Nephron (organoid): ENCODE measurements around the gene FSD1.
A peak's percentile ranks its signal among the peaks of the same experiment; 100 is the strongest.
"Not testable (repeated sequence)": the region's sequence is repeated elsewhere in the genome, so short reads cannot be mapped to it uniquely, and the experiment has no call there.

ENCODE experiments used
- H3K27ac Mint-ChIP-seq, 3 experiments: 2 replicates each; pipeline ENCODE4 v1.8.0; 2020; ENCODE audit warnings: mixed read lengths in 3 of 3, mild to moderate bottlenecking in 2 of 3, moderate library complexity in 1 of 3
- H3K27me3 Mint-ChIP-seq: 2 replicates; pipeline ENCODE4 v1.8.0; 2021; ENCODE audit warnings: low read depth, mild to moderate bottlenecking, moderate library complexity, mixed read lengths
- H3K36me3 Mint-ChIP-seq: 2 replicates; pipeline ENCODE4 v1.8.0; 2020; ENCODE audit warnings: low read depth, mixed read lengths
- H3K4me1 Mint-ChIP-seq: 2 replicates; pipeline ENCODE4 v1.8.0; 2020; ENCODE audit warnings: mixed read lengths
- H3K4me3 Mint-ChIP-seq, 3 experiments: 2 replicates each; pipeline ENCODE4 v1.8.0; 2020; ENCODE audit warnings: mild to moderate bottlenecking in 3 of 3, mixed read lengths in 3 of 3, moderate library complexity in 2 of 3
- H3K9me3 Mint-ChIP-seq: 2 replicates; pipeline ENCODE4 v1.8.0; 2020; ENCODE audit warnings: mixed read lengths
- TF ChIP-seq, protein P1 (sequence below), 3 experiments: fragments of 200-600 bp; sonication (generic); IDR thresholded peaks; one replicate each; pipeline ENCODE4 v1.5.0; 2021; ENCODE audit warnings: antibody characterized with exemption in 3 of 3; ENCODE audit not compliant: unreplicated experiment in 3 of 3

Gene FSD1

GRCh38 chr19:4343370-4344307 is 39.2 kb downstream of the FSD1 start, which contains the start of gene MPND:
TSS of gene MPND (plus strand) at chr19:4343562. CDS start at chr19:4343594, 32 bp downstream.
- H3K9me3 Mint-ChIP-seq: no peaks in the 10 kb centered on the region
- H3K4me3 Mint-ChIP-seq: peak within 1 kb of the TSS; percentile 82 to 96 (median 83)
- no peaks in the 10 kb centered on the region for H3K4me1 Mint-ChIP-seq
- H3K36me3 Mint-ChIP-seq: peaks cover 9% of the 10 kb centered on the region
- H3K27me3 Mint-ChIP-seq: no peaks in the 10 kb centered on the region
- H3K27ac Mint-ChIP-seq: peak within 1 kb of the TSS; percentile 62 to 99 (median 89)
- TF ChIP-seq, protein P1, sequence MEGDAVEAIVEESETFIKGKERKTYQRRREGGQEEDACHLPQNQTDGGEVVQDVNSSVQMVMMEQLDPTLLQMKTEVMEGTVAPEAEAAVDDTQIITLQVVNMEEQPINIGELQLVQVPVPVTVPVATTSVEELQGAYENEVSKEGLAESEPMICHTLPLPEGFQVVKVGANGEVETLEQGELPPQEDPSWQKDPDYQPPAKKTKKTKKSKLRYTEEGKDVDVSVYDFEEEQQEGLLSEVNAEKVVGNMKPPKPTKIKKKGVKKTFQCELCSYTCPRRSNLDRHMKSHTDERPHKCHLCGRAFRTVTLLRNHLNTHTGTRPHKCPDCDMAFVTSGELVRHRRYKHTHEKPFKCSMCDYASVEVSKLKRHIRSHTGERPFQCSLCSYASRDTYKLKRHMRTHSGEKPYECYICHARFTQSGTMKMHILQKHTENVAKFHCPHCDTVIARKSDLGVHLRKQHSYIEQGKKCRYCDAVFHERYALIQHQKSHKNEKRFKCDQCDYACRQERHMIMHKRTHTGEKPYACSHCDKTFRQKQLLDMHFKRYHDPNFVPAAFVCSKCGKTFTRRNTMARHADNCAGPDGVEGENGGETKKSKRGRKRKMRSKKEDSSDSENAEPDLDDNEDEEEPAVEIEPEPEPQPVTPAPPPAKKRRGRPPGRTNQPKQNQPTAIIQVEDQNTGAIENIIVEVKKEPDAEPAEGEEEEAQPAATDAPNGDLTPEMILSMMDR (IDR thresholded peaks at IDR 0.05; ENCODE audit: unreplicated experiment in 3 of 3): peak in 1 of 3 experiments; percentile 32

DNA sequence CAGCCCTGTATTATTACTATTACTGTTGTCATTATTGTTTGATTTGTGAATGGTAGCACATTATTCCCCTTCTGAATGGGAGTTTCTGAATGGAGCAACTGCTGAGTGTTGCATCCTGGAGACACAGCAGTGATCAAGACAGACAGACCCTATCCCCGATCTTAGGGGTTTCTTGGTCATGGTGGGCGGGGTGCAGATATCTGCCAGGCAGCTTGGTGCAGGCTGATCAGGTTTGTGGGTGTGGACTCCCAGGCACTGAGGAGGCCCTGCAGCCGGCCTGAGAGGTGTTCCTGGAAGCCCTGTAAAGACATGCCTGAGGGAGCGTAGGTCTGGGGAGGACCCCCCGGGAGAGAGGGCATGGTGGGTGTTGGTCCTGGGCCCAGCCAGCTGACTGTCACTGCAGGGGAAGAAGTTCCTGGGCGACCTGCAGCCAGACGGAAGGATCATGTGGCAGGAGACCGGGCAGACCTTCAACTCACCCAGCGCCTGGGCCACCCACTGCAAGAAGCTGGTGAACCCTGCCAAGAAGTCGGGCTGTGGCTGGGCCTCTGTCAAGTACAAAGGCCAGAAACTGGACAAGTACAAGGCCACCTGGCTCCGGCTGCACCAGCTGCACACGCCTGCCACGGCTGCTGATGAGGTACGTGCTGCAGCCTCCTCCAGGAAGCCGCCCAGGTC is 41.1 kb downstream of the FSD1 start:
- Mint-ChIP-seq H3K27me3 (no peaks in the 10 kb centered on the region), H3K36me3 (peaks cover 13% of the 10 kb centered on the region), H3K27ac (no peak overlapping the region), H3K4me3 (peak overlapping the region; percentile 69 to 82 (median 78)), H3K4me1 (no peaks in the 10 kb centered on the region), H3K9me3 (no peaks in the 10 kb centered on the region)
- TF ChIP-seq, protein P1 (IDR thresholded peaks at IDR 0.05; ENCODE audit: unreplicated experiment in 3 of 3): no peak

- Mint-ChIP-seq H3K27ac (no peak overlapping the region), H3K4me1 (no peaks in the 10 kb centered on the region), H3K9me3 (no peaks in the 10 kb centered on the region), H3K4me3 (peak overlapping the region; percentile 40 to 56 (median 46)), H3K36me3 (peaks cover 17% of the 10 kb centered on the region), H3K27me3 (no peaks in the 10 kb centered on the region)
- TF ChIP-seq, protein P1 (IDR thresholded peaks at IDR 0.05; ENCODE audit: unreplicated experiment in 3 of 3): no peak
Measured at GRCh38 chr19:4346020-4346383, 41.6 kb downstream of the FSD1 start.

GRCh38 chr19:4347521-4347920 is 43.1 kb downstream of the FSD1 start:
- no peaks in the 10 kb centered on the region for H3K27me3 Mint-ChIP-seq
- no peaks in the 10 kb centered on the region for H3K9me3 Mint-ChIP-seq
- H3K27ac Mint-ChIP-seq: no peak overlapping the region
- TF ChIP-seq, protein P1 (IDR thresholded peaks at IDR 0.05; ENCODE audit: unreplicated experiment in 3 of 3): no peak
- peak overlapping the region; percentile 27 to 47 (median 31) for H3K4me3 Mint-ChIP-seq
- H3K36me3 Mint-ChIP-seq: peaks cover 17% of the 10 kb centered on the region
- H3K4me1 Mint-ChIP-seq: no peaks in the 10 kb centered on the region

GRCh38 chr19:4349225-4349624 is 44.8 kb downstream of the FSD1 start:
- H3K36me3 Mint-ChIP-seq: peaks cover 17% of the 10 kb centered on the region

GRCh38 chr19:4350111-4350510 is 45.7 kb downstream of the FSD1 start:
- Mint-ChIP-seq H3K4me3 (no peak overlapping the region), H3K9me3 (no peaks in the 10 kb centered on the region), H3K4me1 (no peaks in the 10 kb centered on the region), H3K27ac (no peak overlapping the region), H3K27me3 (no peaks in the 10 kb centered on the region), H3K36me3 (peaks cover 17% of the 10 kb centered on the region)
- TF ChIP-seq, protein P1 (IDR thresholded peaks at IDR 0.05; ENCODE audit: unreplicated experiment in 3 of 3): no peak

More at GRCh38 chr19:4349225-4349624, 44.8 kb downstream of the FSD1 start:
- not testable (repeated sequence) for H3K4me3 Mint-ChIP-seq, H3K9me3 Mint-ChIP-seq, H3K27me3 Mint-ChIP-seq, H3K27ac Mint-ChIP-seq, H3K4me1 Mint-ChIP-seq
